GM13976 (cell line): Measurements from ENCODE around the gene FTL.
"Not testable (repeated sequence)": the region's sequence is repeated elsewhere in the genome, so short reads cannot be mapped to it uniquely, and the experiment has no call there.

Experiments
- DNase-seq: peaks from one replicate; pipeline ENCODE4 v3.0.0; 2012; ENCODE audit warnings: low spot score
- CTCF ChIP-seq: IDR thresholded peaks from 2 replicates; pipeline ENCODE4 v1.5.1; 2012; ENCODE audit warnings: borderline replicate concordance, mild to moderate bottlenecking; ENCODE audit not compliant: insufficient read depth; ENCODE audit errors: extremely low read depth, missing control alignments, control extremely low read depth
- in situ Hi-C: fragments of 300-500 bp; cut with MboI; formaldehyde crosslinking; loops from one replicate; pipeline ENCODE4 v1.12.0; 2022; ENCODE audit warnings: low sequenced_read_pairs, mixed read lengths, inconsistent platforms; ENCODE audit not compliant: unreplicated experiment

The FTL gene

DNA sequence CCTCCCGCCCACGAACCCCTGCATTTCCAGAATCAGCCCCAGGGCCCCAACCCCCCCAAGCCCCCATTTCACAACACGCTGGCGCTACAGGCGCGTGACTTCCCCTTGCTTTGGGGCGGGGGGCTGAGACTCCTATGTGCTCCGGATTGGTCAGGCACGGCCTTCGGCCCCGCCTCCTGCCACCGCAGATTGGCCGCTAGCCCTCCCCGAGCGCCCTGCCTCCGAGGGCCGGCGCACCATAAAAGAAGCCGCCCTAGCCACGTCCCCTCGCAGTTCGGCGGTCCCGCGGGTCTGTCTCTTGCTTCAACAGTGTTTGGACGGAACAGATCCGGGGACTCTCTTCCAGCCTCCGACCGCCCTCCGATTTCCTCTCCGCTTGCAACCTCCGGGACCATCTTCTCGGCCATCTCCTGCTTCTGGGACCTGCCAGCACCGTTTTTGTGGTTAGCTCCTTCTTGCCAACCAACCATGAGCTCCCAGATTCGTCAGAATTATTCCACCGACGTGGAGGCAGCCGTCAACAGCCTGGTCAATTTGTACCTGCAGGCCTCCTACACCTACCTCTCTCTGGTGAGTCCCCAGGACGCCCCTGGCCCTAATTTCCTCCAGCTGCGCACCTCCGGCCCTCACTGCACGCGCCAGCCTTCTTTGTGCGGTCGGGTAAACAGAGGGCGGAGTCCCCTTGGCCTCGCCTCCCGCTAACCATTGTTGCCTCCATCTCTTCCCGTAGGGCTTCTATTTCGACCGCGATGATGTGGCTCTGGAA is at the start of gene FTL:
TSS of gene FTL (plus strand) at position 270 of the 766 bp plus-strand sequence. CDS start at position 469, 199 bp downstream.
- peak; percentile 98 for DNase-seq
- TF ChIP-seq CTCF, result no peak
- in situ Hi-C loops, result no loop called here

- in situ Hi-C loops, result no loop called here
These were observed 49.4 kb upstream of the FTL start for GRCh38 chr19:48915757-48916156.

DNA sequence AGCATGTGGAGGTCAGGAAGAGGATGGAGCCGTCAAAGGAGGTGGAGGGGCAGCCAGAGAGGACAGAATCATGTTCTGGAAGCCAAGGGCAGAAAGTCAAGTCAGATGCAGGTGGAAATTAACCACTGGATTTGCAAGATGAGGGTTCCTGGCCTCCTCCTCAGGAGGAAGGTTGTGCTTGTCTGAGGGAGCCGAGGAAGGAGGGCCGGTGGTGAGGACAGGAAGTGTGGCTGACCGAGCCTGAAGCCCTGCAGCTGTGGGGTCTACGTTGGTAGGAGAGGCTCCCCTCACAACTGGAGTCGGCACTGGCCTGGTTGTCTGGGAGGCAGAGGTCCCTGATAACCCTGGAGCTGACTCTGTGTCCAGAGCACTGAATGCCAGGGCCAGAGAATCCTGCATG is 47.0 kb upstream of the FTL start:
- TF ChIP-seq CTCF, result no peak
- in situ Hi-C loops, result no loop called here
- no peak for DNase-seq

More at GRCh38 chr19:48915757-48916156, 49.4 kb upstream of the FTL start:
- DNase-seq, result no peak
- TF ChIP-seq CTCF, result no peak

- in situ Hi-C loops, result no loop called here
- no peak for TF ChIP-seq CTCF
- DNase-seq, result peak; percentile 49
These were observed 46.3 kb upstream of the FTL start for GRCh38 chr19:48918801-48919247.

GRCh38 chr19:48919271-48919670 is 45.8 kb upstream of the FTL start:
- DNase-seq, in situ Hi-C loops: not testable (repeated sequence)

- DNase-seq, result no peak
- TF ChIP-seq CTCF, result no peak
- in situ Hi-C loops, result no loop called here
These were observed 44.2 kb upstream of the FTL start for GRCh38 chr19:48920949-48921348.

DNA sequence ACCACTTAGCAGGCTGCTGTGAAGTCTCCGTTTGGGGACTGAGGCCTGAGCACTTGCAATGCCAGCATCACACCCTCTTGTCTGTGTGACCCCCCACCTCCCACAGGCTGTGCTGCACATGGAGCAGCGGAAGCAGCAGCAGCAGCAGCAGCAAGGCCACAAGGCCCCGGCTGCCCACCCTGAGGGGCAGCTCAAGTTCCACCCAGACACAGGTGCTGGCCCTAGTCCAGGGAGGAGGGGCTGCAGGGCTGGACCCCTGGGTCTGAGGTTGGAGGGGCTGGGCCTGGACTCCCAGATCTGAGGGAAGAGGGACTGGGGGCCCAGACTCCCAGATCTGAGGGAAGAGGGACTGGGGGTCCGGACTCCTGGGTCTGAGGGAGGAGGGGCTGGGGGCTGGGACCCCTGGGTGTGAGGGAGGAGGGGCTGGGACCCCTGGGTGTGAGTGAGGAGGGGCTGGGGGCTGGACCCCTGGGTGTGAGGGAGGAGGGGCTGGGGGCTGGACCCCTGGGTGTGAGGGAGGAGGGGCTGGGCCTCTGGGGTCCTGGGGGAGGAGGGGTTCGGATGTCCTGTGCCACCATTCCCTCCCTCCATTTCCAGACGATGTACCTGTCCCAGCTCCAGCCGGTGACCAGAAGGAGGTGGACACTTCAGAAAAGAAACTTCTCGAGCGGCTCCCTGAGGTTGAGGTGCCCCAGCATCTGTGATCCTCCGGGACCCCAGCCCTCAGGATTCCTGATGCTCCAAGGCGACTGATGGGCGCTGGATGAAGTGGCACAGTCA is 43.2 kb upstream of the FTL start:
- no peak for DNase-seq
- in situ Hi-C loops, result no loop called here

More for the DNA sequence above, 43.2 kb upstream of the FTL start:
- no peak for TF ChIP-seq CTCF
